CD4-positive, alpha-beta T cell (primary cell): ENCODE results near the gene RPL37A. TPM values are rescaled to one million over a fixed set of nuclear protein-coding genes. Genes with fewer than 3 reads are reported as not detected.

Experiments used
- ATAC-seq: fragments of 200-7000 bp; cut with Tn5 transposase; one replicate; pipeline ENCODE4 v1.10.0; 2022; ENCODE audit warnings: mild to moderate bottlenecking; ENCODE audit not compliant: poor library complexity
- CTCF ChIA-PET: fragments of 350-600 bp; sonication (Branson Sonifier 250); formaldehyde crosslinking; loops from one replicate; lab custom pipeline; 2021; ENCODE audit warnings: antibody characterized with exemption, inconsistent platforms; lab: Charles Lee
- POLR2A ChIA-PET: fragments of 350-600 bp; sonication (Branson Sonifier 250); formaldehyde crosslinking; loops from one replicate; lab custom pipeline; 2021; ENCODE audit warnings: antibody characterized with exemption, inconsistent platforms; lab: Charles Lee
- DNase-seq, 14 experiments: peaks; one replicate each; pipeline ENCODE4 v3.0.0-alpha.2; 2013 to 2020; ENCODE audit warnings: mixed read lengths in 2 of 14
- H3K27ac ChIP-seq, 2 donors: one replicate each; pipeline versions ENCODE4 v1.5.1 to v1.7.0; 2013; ENCODE audit warnings: low read length in 2 of 2, low read depth in 1 of 2, mild to moderate bottlenecking in 1 of 2
- H3K27me3 ChIP-seq, 2 experiments: 1 replicate in 1 of 2; 2 replicates in 1 of 2; pipeline versions ENCODE4 v1.6.1 to v1.7.0; 2013; ENCODE audit warnings: low read length in 2 of 2, control low read depth in 1 of 2, mild to moderate bottlenecking in 1 of 2, moderate library complexity in 1 of 2; ENCODE audit not compliant: insufficient read depth in 2 of 2, control insufficient read depth in 1 of 2
- H3K36me3 ChIP-seq: one replicate; pipeline ENCODE4 v1.6.1; 2013; ENCODE audit warnings: low read length, control low read depth; ENCODE audit not compliant: insufficient read depth
- H3K4me1 ChIP-seq: one replicate; pipeline ENCODE4 v1.6.1; 2013; ENCODE audit warnings: low read length, control low read depth; ENCODE audit not compliant: insufficient read depth
- H3K4me3 ChIP-seq: one replicate; pipeline ENCODE4 v1.5.1; 2013; ENCODE audit warnings: mild to moderate bottlenecking, low read length, moderate library complexity
- H3K9me3 ChIP-seq, 2 experiments: 1 replicate in 1 of 2; 2 replicates in 1 of 2; pipeline versions ENCODE4 v1.6.1 to v1.7.0; 2013; ENCODE audit warnings: low read length in 2 of 2, mild to moderate bottlenecking in 2 of 2, control low read depth in 1 of 2, moderate library complexity in 1 of 2; ENCODE audit not compliant: control insufficient read depth in 1 of 2, insufficient read depth in 1 of 2
- H3K27ac Mint-ChIP-seq: one replicate; pipeline ENCODE4 v1.8.0; 2020; ENCODE audit warnings: mixed read lengths
- H3K27me3 Mint-ChIP-seq: one replicate; pipeline ENCODE4 v1.8.0; 2021; ENCODE audit warnings: mixed read lengths
- H3K36me3 Mint-ChIP-seq: one replicate; pipeline ENCODE4 v1.8.0; 2021; ENCODE audit warnings: low read depth, mixed read lengths
- H3K4me1 Mint-ChIP-seq: one replicate; pipeline ENCODE4 v1.8.0; 2021; ENCODE audit warnings: low read depth, mixed read lengths
- H3K4me3 Mint-ChIP-seq: one replicate; pipeline ENCODE4 v1.8.0; 2020; ENCODE audit warnings: mild to moderate bottlenecking, mixed read lengths
- H3K9me3 Mint-ChIP-seq: one replicate; pipeline ENCODE4 v1.8.0; 2020; ENCODE audit warnings: mixed read lengths
- intact Hi-C, 2 experiments: fragments of 100-400 bp; cut with DNase I in 1 of 2; cut with micrococcal nuclease in 1 of 2; formaldehyde crosslinking; loops; one replicate each; pipeline versions ENCODE4 v1.15.1 to v1.9.0; 2023 to 2025; cut with DNase I, micrococcal nuclease
- total RNA-seq, 174 experiments: library from RNA in 2 of 174; stranded (reverse) in 2 of 174; gene quantifications; one replicate each; pipeline ENCODE4 v1.2.3 and lab custom pipeline; 2021 to 2026
- TF ChIP-seq, protein P1 (sequence below): fragments of 200-600 bp; IDR thresholded peaks from one replicate; pipeline ENCODE4 v1.8.0; 2022; ENCODE audit warnings: antibody characterized with exemption, mild to moderate bottlenecking

Gene RPL37A
- total RNA-seq, 2 experiments from 2014 or later = 4,138 to 4,142 TPM

DNA sequence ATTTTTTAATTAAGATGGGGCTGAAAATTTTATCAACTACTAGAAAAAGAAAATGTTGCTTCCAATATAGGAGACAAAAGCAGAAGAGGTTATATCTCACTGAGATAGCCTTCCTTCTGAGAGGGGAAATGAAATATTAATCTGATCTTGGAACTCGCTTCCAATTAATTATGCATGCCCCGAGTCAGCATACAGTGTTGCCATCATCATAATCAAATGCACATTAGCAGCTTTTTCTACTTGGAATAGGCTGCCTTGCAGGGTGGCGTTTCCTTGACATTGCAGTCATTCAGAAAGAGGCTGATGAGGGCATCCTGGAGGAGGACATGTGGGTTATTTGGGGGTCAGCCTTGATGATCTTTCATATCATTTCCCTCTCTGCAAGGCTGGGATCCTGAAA lies 18.4 kb upstream of the RPL37A start:
- Mint-ChIP-seq H3K27ac (no peak overlapping the region), H3K36me3 (peaks cover 68% of the 10 kb centered on the region), H3K27me3 (no peaks in the 10 kb centered on the region), H3K4me3 (no peak overlapping the region), H3K9me3 (no peaks in the 10 kb centered on the region), H3K4me1 (peaks cover 5% of the 10 kb centered on the region)
- Histone ChIP-seq H3K4me1 (peaks cover 7% of the 10 kb centered on the region), H3K36me3 (peaks cover 48% of the 10 kb centered on the region), H3K9me3 (no peaks in the 10 kb centered on the region), H3K4me3 (no peak overlapping the region), H3K27me3 (no peaks in the 10 kb centered on the region), H3K27ac (no peak overlapping the region)
- intact Hi-C loops = no loop called here
- POLR2A ChIA-PET = no interaction called here
- TF ChIP-seq, protein P1, sequence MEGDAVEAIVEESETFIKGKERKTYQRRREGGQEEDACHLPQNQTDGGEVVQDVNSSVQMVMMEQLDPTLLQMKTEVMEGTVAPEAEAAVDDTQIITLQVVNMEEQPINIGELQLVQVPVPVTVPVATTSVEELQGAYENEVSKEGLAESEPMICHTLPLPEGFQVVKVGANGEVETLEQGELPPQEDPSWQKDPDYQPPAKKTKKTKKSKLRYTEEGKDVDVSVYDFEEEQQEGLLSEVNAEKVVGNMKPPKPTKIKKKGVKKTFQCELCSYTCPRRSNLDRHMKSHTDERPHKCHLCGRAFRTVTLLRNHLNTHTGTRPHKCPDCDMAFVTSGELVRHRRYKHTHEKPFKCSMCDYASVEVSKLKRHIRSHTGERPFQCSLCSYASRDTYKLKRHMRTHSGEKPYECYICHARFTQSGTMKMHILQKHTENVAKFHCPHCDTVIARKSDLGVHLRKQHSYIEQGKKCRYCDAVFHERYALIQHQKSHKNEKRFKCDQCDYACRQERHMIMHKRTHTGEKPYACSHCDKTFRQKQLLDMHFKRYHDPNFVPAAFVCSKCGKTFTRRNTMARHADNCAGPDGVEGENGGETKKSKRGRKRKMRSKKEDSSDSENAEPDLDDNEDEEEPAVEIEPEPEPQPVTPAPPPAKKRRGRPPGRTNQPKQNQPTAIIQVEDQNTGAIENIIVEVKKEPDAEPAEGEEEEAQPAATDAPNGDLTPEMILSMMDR = no peak
- CTCF ChIA-PET = no interaction called here
- DNase-seq (no peak), ATAC-seq (no peak)

DNA sequence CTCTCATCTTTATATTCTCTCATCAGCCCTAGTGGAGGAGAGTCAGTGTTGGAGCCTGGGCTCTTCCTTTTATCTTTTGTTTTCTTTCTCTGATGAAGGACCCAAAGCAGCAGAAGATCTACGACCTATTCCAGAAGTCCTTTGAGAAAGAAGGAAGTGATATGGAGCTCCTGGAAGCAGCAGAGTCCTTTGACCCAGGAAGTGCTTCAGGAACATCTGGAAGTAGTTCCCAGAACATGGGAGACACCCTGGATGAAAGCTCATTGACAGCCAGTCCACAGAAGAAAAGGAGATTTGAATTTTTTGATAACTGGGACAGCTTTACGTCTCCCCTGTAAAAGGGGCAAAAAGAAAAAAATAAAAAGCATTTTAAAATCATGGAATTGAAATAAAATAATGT lies 16.0 kb upstream of the RPL37A start:
- H3K27me3 ChIP-seq = no peaks in the 10 kb centered on the region
- no peaks in the 10 kb centered on the region for H3K4me1 ChIP-seq
- no peak for ATAC-seq
- no peak overlapping the region for H3K27ac Mint-ChIP-seq
- H3K9me3 ChIP-seq = no peaks in the 10 kb centered on the region
- intact Hi-C loops = no loop called here
- DNase-seq = no peak
- no peaks in the 10 kb centered on the region for H3K4me1 Mint-ChIP-seq
- no peak overlapping the region for H3K27ac ChIP-seq
- peaks cover 50% of the 10 kb centered on the region for H3K36me3 Mint-ChIP-seq
- CTCF ChIA-PET = no interaction called here
- no peak overlapping the region for H3K4me3 Mint-ChIP-seq
- TF ChIP-seq, protein P1 = no peak
- H3K4me3 ChIP-seq = no peak overlapping the region
- H3K36me3 ChIP-seq = peaks cover 40% of the 10 kb centered on the region
- POLR2A ChIA-PET = interaction anchor here (1.3 kb wide), 1 partner anchor 16 kb away, joined by 4 read pairs; the partner anchor contains the start of gene RPL37A
- H3K9me3 Mint-ChIP-seq = no peaks in the 10 kb centered on the region
- no peaks in the 10 kb centered on the region for H3K27me3 Mint-ChIP-seq

DNA sequence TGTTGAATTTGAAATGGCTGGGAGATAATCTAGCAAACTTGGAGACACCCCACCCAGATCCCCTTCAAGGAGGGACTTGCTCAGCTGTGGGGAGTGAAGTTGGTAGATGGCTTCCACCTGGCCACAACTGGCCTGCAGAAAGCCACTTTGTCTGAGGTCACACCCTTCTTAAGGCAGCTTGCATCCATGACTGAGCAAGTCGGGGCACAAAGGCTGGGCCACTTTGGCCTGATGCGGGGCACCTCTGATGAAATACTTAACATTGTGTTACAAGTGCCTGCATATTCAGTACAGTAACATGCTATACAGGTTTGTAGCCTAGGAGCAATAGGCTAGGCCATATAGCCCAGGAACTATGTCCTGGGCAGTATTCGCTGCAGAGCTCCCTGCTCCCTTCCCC lies 13.4 kb upstream of the RPL37A start:
- Histone ChIP-seq H3K27me3 (no peaks in the 10 kb centered on the region), H3K4me1 (no peaks in the 10 kb centered on the region), H3K4me3 (no peak overlapping the region), H3K9me3 (no peaks in the 10 kb centered on the region), H3K36me3 (peaks cover 20% of the 10 kb centered on the region), H3K27ac (no peak overlapping the region)
- ChIA-PET CTCF (no interaction called here), POLR2A (no interaction called here)
- DNase-seq (no peak), ATAC-seq (no peak)
- H3K9me3 Mint-ChIP-seq = no peaks in the 10 kb centered on the region
- H3K27me3 Mint-ChIP-seq = no peaks in the 10 kb centered on the region
- no peaks in the 10 kb centered on the region for H3K4me1 Mint-ChIP-seq
- TF ChIP-seq, protein P1 = no peak
- H3K27ac Mint-ChIP-seq = no peak overlapping the region
- peaks cover 26% of the 10 kb centered on the region for H3K36me3 Mint-ChIP-seq
- no peak overlapping the region for H3K4me3 Mint-ChIP-seq
- intact Hi-C loops = no loop called here
